Measurements from ENCODE around the gene GALNT6. TPM values are rescaled to one million over a fixed set of nuclear protein-coding genes. Genes with fewer than 3 reads are reported as not detected.
A peak's percentile ranks its signal among the peaks of the same experiment; 100 is the strongest.

GALNT6 gene
- total and polyA plus RNA-seq, 9 of the 15 experiments (the other 6 are each of a cell fraction or from before 2014, with no cell fraction given): 1.5 to 8.6 (median 5.1) TPM

GRCh38 chr12:51326698-51327439, 64.3 kb downstream of the GALNT6 start (continued):
- TF ChIP-seq NKRF (IDR thresholded peaks at IDR 0.05; ENCODE audit: borderline replicate concordance) (peak; percentile 52; the same call in 1 of the 2 replicates), ZNF140 (CRISPR knock-in tag; IDR thresholded peaks at IDR 0.05) (no peak), ZKSCAN8 (CRISPR knock-in tag; IDR thresholded peaks at IDR 0.05) (peak; percentile 80), SPI1 (IDR thresholded peaks at IDR 0.05; ENCODE audit: borderline replicate concordance, low read depth, low read length) (peak; percentile 69; the same call in 1 of the 2 replicates), ESRRB (CRISPR knock-in tag; IDR thresholded peaks at IDR 0.05; ENCODE audit: borderline replicate concordance) (no peak), ZNF121 (CRISPR knock-in tag; conservative IDR thresholded peaks at IDR 0.05) (peak; percentile 70), TRIM28 (IDR thresholded peaks at IDR 0.05) (peak; percentile 59; the same call in 1 of the 2 replicates), NR0B1 (IDR thresholded peaks at IDR 0.05; ENCODE audit: partially characterized antibody) (no peak), REST (IDR thresholded peaks at IDR 0.05; ENCODE audit: borderline replicate concordance) (no peak), REST (CRISPR knock-in tag; IDR thresholded peaks at IDR 0.05; ENCODE audit: low read depth) (no peak), MIER1 (IDR thresholded peaks at IDR 0.05; ENCODE audit: low read depth) (0 out of 2 replicates have a peak, but pooled peaks have one; percentile 57), RFX7 (CRISPR knock-in tag; IDR thresholded peaks at IDR 0.05) (no peak), CSDE1 (IDR thresholded peaks at IDR 0.05) (no peak), MTA3 (IDR thresholded peaks at IDR 0.05; ENCODE audit: borderline replicate concordance) (peak; percentile 74; the same call in 1 of the 2 replicates), U2AF1 (optimal IDR thresholded peaks at IDR 0.05; ENCODE audit: low read depth, low read length) (no peak), ZBED1 (IDR thresholded peaks at IDR 0.05) (no peak), SNRNP70 (optimal IDR thresholded peaks at IDR 0.05; ENCODE audit: low read depth, low read length) (no peak)
